Measurements from ENCODE around the gene EBF4. TPM values are rescaled to one million over a fixed set of nuclear protein-coding genes. Genes with fewer than 3 reads are reported as not detected.

Gene EBF4
- total RNA-seq, 1 experiment from 2014 or later: 11.4 TPM

- H3K4me2 ChIP-seq (ENCODE audit: low read length): no peak overlapping the region
- intact Hi-C loops (cut with micrococcal nuclease): no loop called here
- no peak for ATAC-seq
- H2AFZ ChIP-seq (ENCODE audit: low read depth, low read length, poor library complexity, severe bottlenecking): no peak overlapping the region
- BruUV-seq (replicated peaks): no TSS peak
- TF ChIP-seq JUND (IDR thresholded peaks at IDR 0.05) (no peak), POLR2A (IDR thresholded peaks at IDR 0.05; ENCODE audit: borderline replicate concordance, extremely low read depth, insufficient read depth, insufficient read length) (no peak), FOSL1 (IDR thresholded peaks at IDR 0.05; ENCODE audit: low read depth) (no peak), TCF7L2 (IDR thresholded peaks at IDR 0.05; ENCODE audit: borderline replicate concordance, extremely low read depth, insufficient read depth, insufficient read length) (no peak), SRF (IDR thresholded peaks at IDR 0.05; ENCODE audit: low read depth) (no peak), ELF1 (IDR thresholded peaks at IDR 0.05; ENCODE audit: borderline replicate concordance, low read depth) (no peak), EZH2 (IDR thresholded peaks at IDR 0.05) (no peak), CTCF (IDR thresholded peaks at IDR 0.05 in 2 of 3, conservative IDR thresholded peaks at IDR 0.05 in 1 of 3; ENCODE audit: borderline replicate concordance in 1 of 3, insufficient read depth in 1 of 3, low read depth in 2 of 3, low read length in 2 of 3) (no peak), ZNF274 (IDR thresholded peaks at IDR 0.05; ENCODE audit: low read depth, low read length) (no peak), POLR2AphosphoS5 (IDR thresholded peaks at IDR 0.05; ENCODE audit: low read depth, low read length) (no peak), SP1 (IDR thresholded peaks at IDR 0.05; ENCODE audit: low read depth) (no peak)
- H3K9me2 ChIP-seq (ENCODE audit: insufficient read depth): no peaks in the 10 kb centered on the region
- ChIA-PET CTCF (no interaction called here), RAD21 (ENCODE audit: low non-redundant PET in 1 of 2, low total read pairs in 2 of 2, uncharacterized antibody in 2 of 2, unreplicated experiment in 2 of 2) (no interaction called here), POLR2A (no interaction called here)
- peaks cover 34% of the 10 kb centered on the region; the same call in 1 of the 2 replicates for H4K20me1 ChIP-seq (ENCODE audit: insufficient read depth)
- no peak overlapping the region for H3K27ac ChIP-seq (ENCODE audit: low read depth, low read length)
- no peak overlapping the region for H3K4me3 ChIP-seq (replicated peaks in 1 of 2; ENCODE audit: low read depth in 1 of 2, low read length in 2 of 2)
- H3K4me1 ChIP-seq (ENCODE audit: control insufficient read depth in 1 of 2, insufficient read depth in 2 of 2, low read length in 2 of 2): peaks cover 5 to 15% of the 10 kb centered on the region in 2 experiments
- H3K9ac ChIP-seq (ENCODE audit: low read length): no peak overlapping the region
- H3K9me3 ChIP-seq (ENCODE audit: control insufficient read depth in 1 of 2, insufficient read depth in 1 of 2, low read depth in 1 of 2, low read length in 2 of 2): no peaks in the 10 kb centered on the region
- H3K27me3 ChIP-seq (ENCODE audit: insufficient read depth, low read length): no peaks in the 10 kb centered on the region
- no peak for DNase-seq (ENCODE audit: low read depth, low spot score)
- H3K36me3 ChIP-seq (ENCODE audit: control insufficient read depth in 1 of 2, insufficient read depth in 2 of 2, low read length in 2 of 2): peaks cover 44 to 63% of the 10 kb centered on the region in 2 experiments
- H3K79me2 ChIP-seq (ENCODE audit: insufficient read depth, low read length): peaks cover 65% of the 10 kb centered on the region
Measured at GRCh38 chr20:2659547-2659946, 33.0 kb upstream of the EBF4 start.
